IPS DF 4.7 (cell line): ENCODE data around the gene JPH4.

ENCODE experiments used
- DNase-seq: peaks from one replicate; pipeline ENCODE4 v3.0.0-alpha.2; 2013; ENCODE audit warnings: low spot score; ENCODE audit errors: extremely low read depth

Gene JPH4

GRCh38 chr14:23530375-23531055 lies 48.1 kb downstream of the JPH4 start:
- no peak for DNase-seq

- no peak for DNase-seq
Observed at GRCh38 chr14:23529016-23529415, 49.6 kb downstream of the JPH4 start.

GRCh38 chr14:23528555-23528954 lies 50.0 kb downstream of the JPH4 start:
- no peak for DNase-seq

GRCh38 chr14:23525611-23526010 lies 53.0 kb downstream of the JPH4 start:
- no peak for DNase-seq

GRCh38 chr14:23524954-23525353 lies 53.6 kb downstream of the JPH4 start:
- no peak for DNase-seq

GRCh38 chr14:23523229-23524016 lies 55.2 kb downstream of the JPH4 start:
- no peak for DNase-seq

GRCh38 chr14:23522643-23523198 lies 55.9 kb downstream of the JPH4 start:
- DNase-seq = no peak

GRCh38 chr14:23521785-23522640 lies 56.6 kb downstream of the JPH4 start:
- DNase-seq = no peak

- no peak for DNase-seq
Observed at GRCh38 chr14:23520899-23521533, 57.6 kb downstream of the JPH4 start.

- no peak for DNase-seq
Observed at GRCh38 chr14:23518709-23519108, 59.9 kb downstream of the JPH4 start.
